Stimulated activated CD4-positive, alpha-beta T cell treated with anti-CD3 and anti-CD28 coated beads, Interleukin-15, amount 100 ng/mL, for 48 hours (primary cell): ENCODE results near the gene STK11.
A peak's percentile ranks its signal among the peaks of the same experiment; 100 is the strongest.

Experiments used
- DNase-seq, 2 donors: peaks; one replicate each; pipeline ENCODE4 v3.0.0-alpha.2; 2020; ENCODE audit warnings: low read depth in 2 of 2

The STK11 gene

GRCh38 chr19:1205114-1206099 is at the start of gene STK11:
TSS of gene STK11 (plus strand) at chr19:1205778. CDS start at chr19:1206914, 1,136 bp downstream.
- peak; percentile 99 for DNase-seq

DNA sequence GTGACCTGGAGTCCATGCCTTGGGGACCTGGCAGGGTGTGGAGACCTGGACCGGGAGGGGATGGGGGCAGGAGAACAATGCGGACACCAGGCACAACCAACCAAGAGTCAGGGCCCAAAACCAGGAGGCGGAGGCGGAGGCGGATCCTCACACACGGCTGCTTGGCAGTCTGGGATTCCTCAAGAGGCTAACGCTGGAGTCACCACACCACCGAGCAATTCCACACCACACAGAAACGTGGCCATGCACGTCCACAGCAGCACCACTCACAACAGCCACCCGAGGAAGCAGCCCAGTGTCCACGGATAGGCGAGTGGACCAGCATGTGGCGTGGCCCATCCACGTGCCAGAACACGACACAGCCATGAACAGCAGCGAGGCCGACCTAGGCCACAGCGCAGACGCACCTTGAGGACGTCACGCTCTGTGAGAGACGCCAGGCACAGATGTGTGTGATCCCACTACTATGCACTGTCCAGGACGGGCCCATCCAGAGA is 49.2 kb upstream of the STK11 start:
- DNase-seq: no peak

DNA sequence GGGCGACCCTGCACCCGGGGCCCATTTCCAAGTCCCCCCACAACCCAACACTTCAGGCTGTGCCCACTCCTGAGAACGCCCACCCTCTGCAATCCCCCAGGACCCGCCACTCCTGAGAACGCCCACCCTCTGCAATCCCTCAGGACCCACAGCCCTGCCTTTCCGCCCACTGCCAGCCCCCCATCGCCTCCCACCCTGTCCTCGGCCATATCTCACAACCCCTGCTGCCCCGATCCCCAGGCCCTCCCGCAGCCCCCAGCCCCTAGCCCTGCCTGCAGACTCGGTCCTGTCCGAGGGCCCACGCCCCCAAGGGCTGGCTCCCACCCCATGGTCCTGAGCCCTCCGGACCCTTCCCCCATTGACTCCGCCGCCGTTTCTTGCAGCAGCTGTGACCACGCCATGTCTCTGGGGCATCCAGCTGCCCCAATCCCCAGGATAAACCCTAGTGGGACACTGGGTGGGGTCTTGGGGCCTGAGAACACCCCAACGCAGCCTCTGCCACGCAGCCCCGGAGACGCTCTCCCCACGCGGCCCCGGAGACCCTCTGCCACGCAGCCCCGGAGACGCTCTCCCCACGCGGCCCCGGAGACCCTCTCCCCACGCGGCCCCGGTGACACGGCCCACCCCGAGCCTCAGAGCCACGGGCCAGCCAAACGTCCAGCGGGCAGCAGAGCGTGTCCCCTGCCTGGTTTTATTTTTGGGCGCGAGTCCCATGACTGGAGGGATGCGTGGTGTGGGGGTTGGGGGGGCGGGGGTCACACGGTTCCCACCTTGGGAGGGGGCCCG is 48.6 kb upstream of the STK11 start:
- DNase-seq: no peak

- no peak for DNase-seq
Observed at GRCh38 chr19:1157931-1158884, 47.4 kb upstream of the STK11 start.

DNA sequence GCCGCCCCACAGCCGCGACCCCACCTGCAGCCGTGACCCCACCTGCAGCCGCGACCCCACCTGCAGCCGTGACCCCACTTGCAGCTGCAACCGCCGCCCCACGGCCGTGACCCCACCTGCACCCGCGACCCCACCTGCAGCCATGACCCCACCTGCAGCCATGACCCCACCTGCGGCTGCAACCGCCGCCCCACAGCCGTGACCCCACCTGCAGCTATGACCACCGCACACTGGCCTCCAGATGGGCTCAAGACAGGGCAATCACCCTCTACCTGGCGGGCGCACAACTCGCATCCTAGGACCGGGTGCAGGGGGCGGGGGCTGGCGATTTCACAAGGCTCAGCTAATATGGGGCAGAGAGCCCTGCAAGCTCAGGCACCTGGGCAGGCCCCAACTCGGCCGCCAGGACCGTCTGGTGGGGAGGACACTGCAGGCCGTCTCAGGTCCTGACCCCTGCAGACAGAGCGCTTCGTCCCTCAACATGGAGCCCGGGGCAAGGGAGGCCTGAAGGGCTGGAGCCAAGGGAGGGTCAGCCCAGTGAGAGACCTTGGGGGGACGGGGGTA is 46.6 kb upstream of the STK11 start:
- no peak for DNase-seq

GRCh38 chr19:1159864-1160595 is 45.5 kb upstream of the STK11 start:
- no peak for DNase-seq

GRCh38 chr19:1161716-1162115 is 43.9 kb upstream of the STK11 start:
- no peak for DNase-seq

GRCh38 chr19:1162404-1163282 is 42.9 kb upstream of the STK11 start:
- DNase-seq: no peak

DNA sequence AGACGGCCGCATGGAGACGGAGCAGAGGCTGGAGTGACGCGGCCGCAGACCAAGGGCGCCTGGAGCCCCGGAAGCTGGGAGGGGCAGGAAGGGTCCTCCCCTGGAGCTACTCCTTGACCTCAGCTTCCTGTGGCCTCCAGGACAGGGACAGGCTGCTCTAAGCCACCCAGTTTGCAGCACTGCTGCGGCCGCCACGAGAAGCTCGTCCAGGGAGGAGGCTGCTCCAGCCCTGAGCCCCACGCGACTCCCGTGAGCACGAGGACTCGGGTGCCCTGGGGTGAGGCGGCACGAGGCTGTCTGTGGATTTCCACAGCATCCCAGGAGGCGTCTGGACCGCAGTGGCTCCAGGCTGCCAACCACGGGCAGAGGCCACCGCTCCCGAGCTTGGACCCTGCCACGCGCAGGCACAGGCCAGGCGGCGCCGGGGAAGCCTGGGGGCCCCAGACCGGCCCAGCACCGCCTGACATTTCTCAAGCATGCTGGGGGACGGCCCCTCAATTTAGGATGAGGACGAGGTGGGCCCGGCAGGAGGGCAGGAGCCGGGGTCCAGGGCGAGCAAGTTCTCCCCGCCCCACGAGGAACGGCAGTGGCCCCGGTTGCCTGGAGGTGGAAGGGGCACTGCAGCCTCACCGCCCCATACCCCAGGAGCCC is 42.2 kb upstream of the STK11 start:
- no peak for DNase-seq

DNA sequence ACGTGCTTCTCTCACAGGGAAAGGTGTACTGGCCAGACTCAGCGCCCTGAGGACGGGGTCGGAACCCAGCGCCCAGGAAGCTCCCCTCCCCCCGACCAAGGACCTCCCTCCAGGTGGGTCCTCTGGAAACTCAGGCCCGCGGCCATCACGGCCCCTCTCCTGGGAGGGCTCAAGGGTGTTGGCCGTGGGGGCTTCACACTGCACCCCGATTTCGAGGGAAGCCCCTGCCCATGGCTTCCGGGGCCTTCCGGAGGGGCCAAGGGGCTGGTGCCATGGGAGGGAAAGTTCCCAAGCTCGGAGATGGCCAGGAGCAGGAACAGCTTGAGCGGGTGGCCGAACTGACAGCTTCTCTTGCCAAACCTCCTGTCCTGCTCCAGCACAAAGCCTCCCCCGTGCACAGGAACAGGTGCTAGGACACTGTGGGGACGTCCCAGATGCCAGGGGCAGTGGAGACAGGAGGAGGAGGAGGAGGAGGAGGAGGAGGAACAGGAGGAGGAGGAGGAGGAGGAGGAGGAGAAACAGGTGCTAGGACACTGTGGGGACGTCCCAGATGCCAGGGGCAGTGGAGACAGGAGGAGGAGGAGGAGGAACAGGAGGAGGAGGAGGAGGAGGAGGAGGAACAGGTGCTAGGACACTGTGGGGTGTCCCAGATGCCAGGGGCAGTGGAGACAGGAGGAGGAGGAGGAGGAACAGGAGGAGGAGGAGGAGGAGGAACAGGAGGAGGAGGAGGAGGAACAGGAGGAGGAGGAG is 41.5 kb upstream of the STK11 start:
- no peak for DNase-seq

- DNase-seq: no peak
Observed at GRCh38 chr19:1164684-1165531, 40.7 kb upstream of the STK11 start.

DNA sequence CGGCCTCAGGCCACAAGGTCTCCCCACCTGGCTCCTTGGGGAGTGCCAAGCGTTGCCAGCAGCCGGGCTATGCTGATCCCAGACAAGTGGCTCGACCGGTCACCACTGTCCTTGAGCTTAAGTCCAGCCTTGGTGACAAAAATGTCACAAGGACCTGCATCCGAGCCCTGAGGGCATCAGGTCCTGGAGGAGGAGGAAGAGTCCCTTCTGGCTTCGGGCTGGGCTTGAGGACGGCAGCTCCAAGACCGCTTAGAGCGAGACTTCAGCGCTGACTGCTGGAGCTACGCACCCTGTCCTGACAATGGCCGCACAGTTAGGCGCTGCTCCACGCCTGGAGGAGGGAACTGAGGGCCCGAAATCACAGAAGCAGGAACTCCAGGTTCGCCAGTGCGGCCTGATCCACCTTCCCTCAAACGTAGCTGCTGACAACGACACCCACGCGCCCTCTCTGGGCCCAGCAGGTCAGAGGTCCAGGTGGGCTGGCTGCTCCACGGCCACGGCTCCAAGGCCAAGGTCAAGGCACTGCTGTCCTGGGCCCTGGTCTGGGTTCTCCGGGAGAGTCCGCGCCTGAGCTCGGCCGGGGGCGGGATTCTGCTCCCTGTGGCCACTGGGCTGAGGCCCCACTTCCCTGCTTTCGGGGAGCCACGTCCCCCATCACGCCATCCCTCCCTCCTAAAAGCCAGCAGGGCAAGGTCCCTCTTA is 38.6 kb upstream of the STK11 start:
- DNase-seq: no peak

DNA sequence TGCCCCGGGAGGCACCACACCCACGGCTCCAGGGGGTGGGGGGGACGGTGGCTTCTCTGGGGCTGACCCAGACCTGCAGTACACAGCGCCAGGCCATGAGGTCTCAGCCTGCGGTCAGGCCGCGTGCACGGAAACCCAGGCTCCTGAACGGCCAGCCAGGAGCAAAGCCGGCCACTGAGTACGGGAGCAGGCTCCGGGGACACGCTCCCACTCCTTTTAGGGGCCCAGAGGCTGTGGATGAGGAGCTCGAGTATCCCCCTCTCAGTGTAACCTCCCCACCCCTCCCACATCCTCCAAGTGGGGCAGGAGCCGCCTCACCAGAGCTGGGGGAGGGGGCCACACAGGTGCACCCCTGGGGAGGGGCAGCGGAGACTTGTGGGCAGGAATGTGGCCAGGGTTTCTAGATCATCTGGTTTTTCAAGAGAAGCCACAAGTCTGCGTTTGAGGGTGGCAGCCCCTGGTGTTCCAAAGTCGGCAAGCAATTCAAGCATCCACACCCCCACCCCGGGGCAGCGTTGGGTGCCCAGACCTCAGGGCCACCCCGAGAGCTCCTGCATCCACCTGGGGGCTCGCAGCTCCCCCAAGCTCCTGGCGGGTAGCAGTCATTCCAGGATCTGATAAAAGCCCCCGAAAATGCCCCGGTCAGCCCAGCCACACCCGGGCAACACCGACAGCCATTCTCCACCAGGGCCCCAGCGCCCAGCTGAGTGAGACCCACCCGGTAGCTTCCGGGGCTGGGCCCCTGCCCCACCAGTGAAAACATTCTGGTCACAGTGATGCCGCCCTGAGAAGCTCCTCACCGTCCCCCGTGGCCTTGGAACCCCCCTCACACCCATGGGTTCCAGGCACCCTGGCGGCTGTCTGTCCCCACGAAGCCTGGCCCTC is 37.6 kb upstream of the STK11 start:
- no peak for DNase-seq

- DNase-seq: no peak
Observed at GRCh38 chr19:1168572-1169410, 36.8 kb upstream of the STK11 start.

DNA sequence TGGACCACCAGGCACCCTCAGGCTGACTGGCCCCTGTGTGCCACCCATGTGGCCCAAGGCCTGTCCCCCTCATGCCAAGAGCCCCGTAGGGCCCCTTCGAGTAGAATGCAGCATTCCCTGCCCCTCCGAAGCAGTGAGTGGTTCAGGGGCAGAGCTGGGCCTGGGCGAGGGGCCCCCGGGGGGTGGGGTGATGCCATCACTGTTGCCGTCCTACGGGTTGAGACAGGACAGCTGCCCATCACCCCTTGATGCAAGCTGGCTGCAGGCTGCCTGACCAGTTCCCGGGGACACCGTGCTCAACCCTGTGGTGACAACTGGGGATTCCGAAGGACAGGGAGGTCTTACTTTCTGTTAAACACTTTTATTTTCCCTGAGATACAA is 36.2 kb upstream of the STK11 start:
- DNase-seq: no peak
